ENCODE results near the gene LCN10.

Gene LCN10

GRCh38 chr9:136784249-136784996 is 41.7 kb upstream of the LCN10 start:
- H3K79me2 ChIP-seq (ENCODE audit: insufficient read depth, low read length) = no peaks in the 10 kb centered on the region
- no peak overlapping the region for H3K4me3 ChIP-seq (ENCODE audit: low read depth, low read length, poor library complexity, severe bottlenecking)
- H4K20me1 ChIP-seq (ENCODE audit: insufficient read depth, low read length) = no peaks in the 10 kb centered on the region
- no peaks in the 10 kb centered on the region for H3K36me3 ChIP-seq (ENCODE audit: insufficient read depth, low read length)
- H3F3A ChIP-seq (ENCODE audit: insufficient read depth, low read length) = no peaks in the 10 kb centered on the region
- H3K9me2 ChIP-seq (ENCODE audit: low read depth, low read length) = no peaks in the 10 kb centered on the region
- H3K9me3 ChIP-seq (ENCODE audit: low read length) = no peaks in the 10 kb centered on the region
- peak; percentile 50; the same call in 1 of the 2 replicates for TF ChIP-seq CTCF (IDR thresholded peaks at IDR 0.05; ENCODE audit: low read length)
- TF ChIP-seq EZH2 (IDR thresholded peaks at IDR 0.05; ENCODE audit: borderline replicate concordance, low read length) = no peak
- H3K27ac ChIP-seq (ENCODE audit: low read depth, low read length, poor library complexity, severe bottlenecking) = no peak overlapping the region
- no peak overlapping the region for H2AFZ ChIP-seq (ENCODE audit: low read length)
- H3K4me1 ChIP-seq (ENCODE audit: insufficient read depth, low read length, severe bottlenecking) = peaks cover 8% of the 10 kb centered on the region
- no peak overlapping the region for H3K4me2 ChIP-seq (ENCODE audit: low read length)
- 0 out of 2 replicates have a peak, but pooled peaks cover 6% of the 10 kb centered on the region for H3K27me3 ChIP-seq (ENCODE audit: insufficient read depth, low read length)
- H3K9ac ChIP-seq (ENCODE audit: low read length) = no peak overlapping the region

GRCh38 chr9:136782452-136782851 is 39.7 kb upstream of the LCN10 start:
- Histone ChIP-seq H3K4me3 (ENCODE audit: low read depth, low read length, poor library complexity, severe bottlenecking) (no peak overlapping the region), H3K27me3 (ENCODE audit: insufficient read depth, low read length) (0 out of 2 replicates have a peak, but pooled peaks cover 6% of the 10 kb centered on the region), H3K79me2 (ENCODE audit: insufficient read depth, low read length) (no peaks in the 10 kb centered on the region), H3F3A (ENCODE audit: insufficient read depth, low read length) (no peaks in the 10 kb centered on the region), H3K4me2 (ENCODE audit: low read length) (no peak overlapping the region), H3K9ac (ENCODE audit: low read length) (no peak overlapping the region), H3K9me3 (ENCODE audit: low read length) (no peaks in the 10 kb centered on the region), H2AFZ (ENCODE audit: low read length) (no peak overlapping the region), H3K36me3 (ENCODE audit: insufficient read depth, low read length) (no peaks in the 10 kb centered on the region), H4K20me1 (ENCODE audit: insufficient read depth, low read length) (no peaks in the 10 kb centered on the region), H3K27ac (ENCODE audit: low read depth, low read length, poor library complexity, severe bottlenecking) (no peak overlapping the region), H3K9me2 (ENCODE audit: low read depth, low read length) (no peaks in the 10 kb centered on the region), H3K4me1 (ENCODE audit: insufficient read depth, low read length, severe bottlenecking) (no peaks in the 10 kb centered on the region)
- TF ChIP-seq CTCF (IDR thresholded peaks at IDR 0.05; ENCODE audit: low read length) = no peak
- TF ChIP-seq EZH2 (IDR thresholded peaks at IDR 0.05; ENCODE audit: borderline replicate concordance, low read length) = no peak

- Histone ChIP-seq H3K9me3 (ENCODE audit: low read length) (no peaks in the 10 kb centered on the region), H4K20me1 (ENCODE audit: insufficient read depth, low read length) (no peaks in the 10 kb centered on the region), H3K27ac (ENCODE audit: low read depth, low read length, poor library complexity, severe bottlenecking) (no peak overlapping the region), H3F3A (ENCODE audit: insufficient read depth, low read length) (no peaks in the 10 kb centered on the region), H3K36me3 (ENCODE audit: insufficient read depth, low read length) (no peaks in the 10 kb centered on the region), H3K4me2 (ENCODE audit: low read length) (no peak overlapping the region), H3K79me2 (ENCODE audit: insufficient read depth, low read length) (no peaks in the 10 kb centered on the region), H3K4me3 (ENCODE audit: low read depth, low read length, poor library complexity, severe bottlenecking) (no peak overlapping the region), H3K9me2 (ENCODE audit: low read depth, low read length) (no peaks in the 10 kb centered on the region), H2AFZ (ENCODE audit: low read length) (no peak overlapping the region), H3K4me1 (ENCODE audit: insufficient read depth, low read length, severe bottlenecking) (no peaks in the 10 kb centered on the region), H3K27me3 (ENCODE audit: insufficient read depth, low read length) (peaks cover 2% of the 10 kb centered on the region; the same call in 1 of the 2 replicates), H3K9ac (ENCODE audit: low read length) (no peak overlapping the region)
- TF ChIP-seq EZH2 (IDR thresholded peaks at IDR 0.05; ENCODE audit: borderline replicate concordance, low read length) (no peak), CTCF (IDR thresholded peaks at IDR 0.05; ENCODE audit: low read length) (no peak)
Measured at GRCh38 chr9:136779808-136780207, 37.1 kb upstream of the LCN10 start.
